HepG2 (cell line): ENCODE measurements around the gene SRSF3. TPM values are rescaled to one million over a fixed set of nuclear protein-coding genes. Genes with fewer than 3 reads are reported as not detected.

Experiments used
- HDAC1 ChIP-seq: sonication (generic); formaldehyde crosslinking; IDR thresholded peaks from 2 replicates; pipeline ENCODE4 v1.5.1; 2020; ENCODE audit warnings: mild to moderate bottlenecking, missing genetic modification reagents
- HIVEP1 ChIP-seq: sonication (generic); formaldehyde crosslinking; IDR thresholded peaks from 2 replicates; pipeline ENCODE4 v1.4.0; 2020; ENCODE audit warnings: mild to moderate bottlenecking, missing genetic modification reagents
- MIER2 ChIP-seq: IDR thresholded peaks from 2 replicates; pipeline ENCODE4 v1.6.1; 2016; ENCODE audit warnings: missing biosample characterization, missing genetic modification reagents
- MYC ChIP-seq: sonication (generic); formaldehyde crosslinking; IDR thresholded peaks from 2 replicates; pipeline ENCODE4 v1.9.0; 2021; ENCODE audit warnings: missing genetic modification reagents, borderline replicate concordance
- NFKB2 ChIP-seq: sonication (generic); formaldehyde crosslinking; IDR thresholded peaks from 2 replicates; pipeline ENCODE4 v1.4.0; 2020; ENCODE audit warnings: missing genetic modification reagents, borderline replicate concordance
- PAF1 ChIP-seq: IDR thresholded peaks from 2 replicates; pipeline ENCODE4 v1.6.1; 2016; ENCODE audit warnings: missing genetic modification reagents, missing compliant biosample characterization
- PHB2 ChIP-seq: fragments of 450-650 bp; IDR thresholded peaks from 2 replicates; pipeline ENCODE4 v1.6.1; 2018; ENCODE audit not compliant: partially characterized antibody
- RARA ChIP-seq: IDR thresholded peaks from 2 replicates; pipeline ENCODE4 v1.6.1; 2016; ENCODE audit warnings: missing genetic modification reagents, missing compliant biosample characterization
- SMAD9 ChIP-seq: sonication (generic); formaldehyde crosslinking; IDR thresholded peaks from 2 replicates; pipeline ENCODE4 v1.5.1; 2020; ENCODE audit warnings: mild to moderate bottlenecking, missing genetic modification reagents
- SP5 ChIP-seq: IDR thresholded peaks from 2 replicates; pipeline ENCODE4 v1.6.1; 2016; ENCODE audit warnings: low read depth, borderline replicate concordance
- ZFP41 ChIP-seq: sonication (generic); formaldehyde crosslinking; IDR thresholded peaks from 2 replicates; pipeline ENCODE4 v1.4.0; 2020; ENCODE audit warnings: mild to moderate bottlenecking, missing genetic modification reagents, borderline replicate concordance
- ZMYM2 ChIP-seq: sonication (generic); formaldehyde crosslinking; IDR thresholded peaks from 2 replicates; pipeline ENCODE4 v1.8.0; 2022; ENCODE audit warnings: mild to moderate bottlenecking, missing genetic modification reagents
- ZNF496 ChIP-seq: sonication (generic); formaldehyde crosslinking; IDR thresholded peaks from 2 replicates; pipeline ENCODE4 v1.8.1; 2023; ENCODE audit warnings: mild to moderate bottlenecking, moderate library complexity, missing genetic modification reagents; ENCODE audit not compliant: insufficient replicate concordance
- ZNF652 ChIP-seq: IDR thresholded peaks from 2 replicates; pipeline ENCODE4 v1.6.1; 2016; ENCODE audit warnings: low read depth, borderline replicate concordance
- ZNF672 ChIP-seq: sonication (generic); formaldehyde crosslinking; IDR thresholded peaks from 2 replicates; pipeline ENCODE4 v1.8.1; 2022; ENCODE audit warnings: missing genetic modification reagents
- polyA plus RNA-seq, 8 experiments: library from polyadenylated mRNA; depleted of rRNA in 3 of 8; stranded (reverse) in 7 of 8; unstranded in 1 of 8; fragments of >200 nt; fragmentation: Illumina TruSeq in 4 of 8; extraction: Trizol in 4 of 8; gene quantifications; 2 replicates each; pipeline versions ENCODE4 v1.2.1 to v1.2.3, GENCODE V29; 2011 to 2016; ENCODE audit warnings: low read depth in 4 of 8, missing spikeins in 1 of 8, mixed read lengths in 1 of 8; ENCODE audit not compliant: insufficient read depth in 1 of 8
- total RNA-seq, 5 experiments: library from RNA; depleted of rRNA; stranded (reverse); fragments of >200 nt; fragmentation: Illumina TruSeq; extraction: Trizol; gene quantifications; 2 replicates each; pipeline ENCODE4 v1.2.3, GENCODE V29; 2016; ENCODE audit warnings: low read depth in 1 of 5
- TF ChIP-seq, protein P1 (sequence below): IDR thresholded peaks from 2 replicates; pipeline ENCODE4 v1.4.0; 2020; ENCODE audit warnings: mild to moderate bottlenecking, missing genetic modification reagents
- TF ChIP-seq, protein P2 (sequence below): sonication (generic); formaldehyde crosslinking; IDR thresholded peaks from 2 replicates; pipeline ENCODE4 v1.4.0; 2020; ENCODE audit warnings: missing genetic modification reagents, borderline replicate concordance
- TF ChIP-seq, protein P3 (sequence below): sonication (generic); formaldehyde crosslinking; IDR thresholded peaks from 2 replicates; pipeline ENCODE4 v1.9.0; 2021; ENCODE audit warnings: missing genetic modification reagents, borderline replicate concordance

The SRSF3 gene
- total and polyA plus RNA-seq, 2 of the 13 experiments (the other 11 are each of a cell fraction or from before 2014, with no cell fraction given), result 206 to 684 TPM

DNA sequence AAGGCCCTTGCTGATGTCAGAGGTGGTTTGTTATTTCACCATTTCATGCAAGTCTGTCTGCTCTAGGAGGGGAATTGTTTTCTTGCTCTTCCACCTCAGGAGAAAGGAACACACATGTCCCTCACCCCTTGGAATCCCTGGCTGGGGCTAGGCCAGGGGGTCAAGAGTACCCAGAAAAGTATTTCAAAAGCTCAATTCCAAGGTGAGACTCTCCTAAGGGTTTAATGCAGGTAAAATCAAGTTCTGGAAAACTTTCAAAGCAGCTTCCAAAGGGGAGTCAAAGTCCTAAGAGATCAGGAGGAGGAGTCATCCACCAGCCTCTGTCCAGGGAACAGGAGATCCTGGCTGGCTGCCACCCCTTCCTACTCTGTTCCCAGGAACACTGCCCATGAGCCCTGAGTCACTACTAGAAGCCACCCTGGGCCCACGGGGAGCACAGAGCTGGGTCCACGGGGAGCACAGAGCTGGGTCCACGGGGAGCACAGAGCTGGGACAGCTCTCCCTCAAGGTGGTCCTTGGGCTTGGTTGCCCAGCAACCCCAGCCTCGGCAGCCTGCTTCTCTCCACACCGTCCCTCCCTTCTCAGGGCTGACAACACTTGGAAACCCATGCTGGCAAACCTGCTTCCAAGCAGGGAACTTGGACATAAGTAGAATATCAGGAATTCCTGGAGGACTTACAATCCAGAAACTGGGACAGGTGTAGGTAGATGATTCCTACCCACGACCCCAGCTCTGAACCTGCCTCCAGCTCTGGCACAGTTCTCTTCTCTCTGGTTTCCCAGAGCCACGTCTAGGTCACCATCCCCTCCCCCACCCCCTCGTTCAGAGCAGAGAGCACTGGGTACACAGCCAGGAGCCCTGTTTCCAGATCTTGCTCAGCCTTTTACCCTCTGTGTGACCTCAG lies 49.0 kb downstream of the SRSF3 start (continued):
- TF ChIP-seq MIER2 (0 out of 2 replicates have a peak, but pooled peaks have one; percentile 33), NFKB2 (CRISPR knock-in tag) (0 out of 2 replicates have a peak, but pooled peaks have one; percentile 52), ZNF652 (CRISPR knock-in tag) (no peak), SP5 (peak; percentile 75), SMAD9 (CRISPR knock-in tag) (no peak), HDAC1 (CRISPR knock-in tag) (peak; percentile 66), PAF1 (no peak), HIVEP1 (peak; percentile 45; the same call in 1 of the 2 replicates), RARA (CRISPR knock-in tag) (peak; percentile 21; the same call in 1 of the 2 replicates), ZFP41 (CRISPR knock-in tag) (peak; percentile 69; the same call in 1 of the 2 replicates), ZNF672 (CRISPR knock-in tag) (no peak), PHB2 (no peak), ZMYM2 (no peak), MYC (CRISPR knock-in tag) (no peak; the same call in 1 of the 2 replicates), ZNF496 (CRISPR knock-in tag) (no peak)
- TF ChIP-seq, protein P1, sequence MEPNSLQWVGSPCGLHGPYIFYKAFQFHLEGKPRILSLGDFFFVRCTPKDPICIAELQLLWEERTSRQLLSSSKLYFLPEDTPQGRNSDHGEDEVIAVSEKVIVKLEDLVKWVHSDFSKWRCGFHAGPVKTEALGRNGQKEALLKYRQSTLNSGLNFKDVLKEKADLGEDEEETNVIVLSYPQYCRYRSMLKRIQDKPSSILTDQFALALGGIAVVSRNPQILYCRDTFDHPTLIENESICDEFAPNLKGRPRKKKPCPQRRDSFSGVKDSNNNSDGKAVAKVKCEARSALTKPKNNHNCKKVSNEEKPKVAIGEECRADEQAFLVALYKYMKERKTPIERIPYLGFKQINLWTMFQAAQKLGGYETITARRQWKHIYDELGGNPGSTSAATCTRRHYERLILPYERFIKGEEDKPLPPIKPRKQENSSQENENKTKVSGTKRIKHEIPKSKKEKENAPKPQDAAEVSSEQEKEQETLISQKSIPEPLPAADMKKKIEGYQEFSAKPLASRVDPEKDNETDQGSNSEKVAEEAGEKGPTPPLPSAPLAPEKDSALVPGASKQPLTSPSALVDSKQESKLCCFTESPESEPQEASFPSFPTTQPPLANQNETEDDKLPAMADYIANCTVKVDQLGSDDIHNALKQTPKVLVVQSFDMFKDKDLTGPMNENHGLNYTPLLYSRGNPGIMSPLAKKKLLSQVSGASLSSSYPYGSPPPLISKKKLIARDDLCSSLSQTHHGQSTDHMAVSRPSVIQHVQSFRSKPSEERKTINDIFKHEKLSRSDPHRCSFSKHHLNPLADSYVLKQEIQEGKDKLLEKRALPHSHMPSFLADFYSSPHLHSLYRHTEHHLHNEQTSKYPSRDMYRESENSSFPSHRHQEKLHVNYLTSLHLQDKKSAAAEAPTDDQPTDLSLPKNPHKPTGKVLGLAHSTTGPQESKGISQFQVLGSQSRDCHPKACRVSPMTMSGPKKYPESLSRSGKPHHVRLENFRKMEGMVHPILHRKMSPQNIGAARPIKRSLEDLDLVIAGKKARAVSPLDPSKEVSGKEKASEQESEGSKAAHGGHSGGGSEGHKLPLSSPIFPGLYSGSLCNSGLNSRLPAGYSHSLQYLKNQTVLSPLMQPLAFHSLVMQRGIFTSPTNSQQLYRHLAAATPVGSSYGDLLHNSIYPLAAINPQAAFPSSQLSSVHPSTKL, result peak; percentile 72
- TF ChIP-seq, protein P2, sequence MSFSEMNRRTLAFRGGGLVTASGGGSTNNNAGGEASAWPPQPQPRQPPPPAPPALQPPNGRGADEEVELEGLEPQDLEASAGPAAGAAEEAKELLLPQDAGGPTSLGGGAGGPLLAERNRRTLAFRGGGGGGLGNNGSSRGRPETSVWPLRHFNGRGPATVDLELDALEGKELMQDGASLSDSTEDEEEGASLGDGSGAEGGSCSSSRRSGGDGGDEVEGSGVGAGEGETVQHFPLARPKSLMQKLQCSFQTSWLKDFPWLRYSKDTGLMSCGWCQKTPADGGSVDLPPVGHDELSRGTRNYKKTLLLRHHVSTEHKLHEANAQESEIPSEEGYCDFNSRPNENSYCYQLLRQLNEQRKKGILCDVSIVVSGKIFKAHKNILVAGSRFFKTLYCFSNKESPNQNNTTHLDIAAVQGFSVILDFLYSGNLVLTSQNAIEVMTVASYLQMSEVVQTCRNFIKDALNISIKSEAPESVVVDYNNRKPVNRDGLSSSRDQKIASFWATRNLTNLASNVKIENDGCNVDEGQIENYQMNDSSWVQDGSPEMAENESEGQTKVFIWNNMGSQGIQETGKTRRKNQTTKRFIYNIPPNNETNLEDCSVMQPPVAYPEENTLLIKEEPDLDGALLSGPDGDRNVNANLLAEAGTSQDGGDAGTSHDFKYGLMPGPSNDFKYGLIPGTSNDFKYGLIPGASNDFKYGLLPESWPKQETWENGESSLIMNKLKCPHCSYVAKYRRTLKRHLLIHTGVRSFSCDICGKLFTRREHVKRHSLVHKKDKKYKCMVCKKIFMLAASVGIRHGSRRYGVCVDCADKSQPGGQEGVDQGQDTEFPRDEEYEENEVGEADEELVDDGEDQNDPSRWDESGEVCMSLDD (CRISPR knock-in tag), result no peak
- TF ChIP-seq, protein P3, sequence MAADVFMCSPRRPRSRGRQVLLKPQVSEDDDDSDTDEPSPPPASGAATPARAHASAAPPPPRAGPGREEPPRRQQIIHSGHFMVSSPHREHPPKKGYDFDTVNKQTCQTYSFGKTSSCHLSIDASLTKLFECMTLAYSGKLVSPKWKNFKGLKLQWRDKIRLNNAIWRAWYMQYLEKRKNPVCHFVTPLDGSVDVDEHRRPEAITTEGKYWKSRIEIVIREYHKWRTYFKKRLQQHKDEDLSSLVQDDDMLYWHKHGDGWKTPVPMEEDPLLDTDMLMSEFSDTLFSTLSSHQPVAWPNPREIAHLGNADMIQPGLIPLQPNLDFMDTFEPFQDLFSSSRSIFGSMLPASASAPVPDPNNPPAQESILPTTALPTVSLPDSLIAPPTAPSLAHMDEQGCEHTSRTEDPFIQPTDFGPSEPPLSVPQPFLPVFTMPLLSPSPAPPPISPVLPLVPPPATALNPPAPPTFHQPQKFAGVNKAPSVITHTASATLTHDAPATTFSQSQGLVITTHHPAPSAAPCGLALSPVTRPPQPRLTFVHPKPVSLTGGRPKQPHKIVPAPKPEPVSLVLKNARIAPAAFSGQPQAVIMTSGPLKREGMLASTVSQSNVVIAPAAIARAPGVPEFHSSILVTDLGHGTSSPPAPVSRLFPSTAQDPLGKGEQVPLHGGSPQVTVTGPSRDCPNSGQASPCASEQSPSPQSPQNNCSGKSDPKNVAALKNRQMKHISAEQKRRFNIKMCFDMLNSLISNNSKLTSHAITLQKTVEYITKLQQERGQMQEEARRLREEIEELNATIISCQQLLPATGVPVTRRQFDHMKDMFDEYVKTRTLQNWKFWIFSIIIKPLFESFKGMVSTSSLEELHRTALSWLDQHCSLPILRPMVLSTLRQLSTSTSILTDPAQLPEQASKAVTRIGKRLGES (CRISPR knock-in tag), result no peak
